Limb (tissue), 2 donors: ENCODE measurements around the gene SNRNP200.
"Not testable (repeated sequence)": the region's sequence is repeated elsewhere in the genome, so short reads cannot be mapped to it uniquely, and the experiment has no call there.

Experiments
- DNase-seq, 2 donors: peaks; one replicate each; pipeline ENCODE4 v3.0.0-alpha.2; 2016; ENCODE audit errors: extremely low spot score in 2 of 2

Gene SNRNP200

GRCh38 chr2:96325041-96325883 lies 19.9 kb upstream of the SNRNP200 start, which contains the start of gene ITPRIPL1:
Gene ITPRIPL1, plus strand, starts transcription at chr2:96325317. Its CDS starts 523 bp downstream, at chr2:96325840.
- peak in 1 of 2 donors; percentile 67 for DNase-seq

- DNase-seq: no peak
These were observed 19.3 kb upstream of the SNRNP200 start for GRCh38 chr2:96324721-96325040.

GRCh38 chr2:96323849-96324248 lies 18.5 kb upstream of the SNRNP200 start:
- DNase-seq: no peak

DNA sequence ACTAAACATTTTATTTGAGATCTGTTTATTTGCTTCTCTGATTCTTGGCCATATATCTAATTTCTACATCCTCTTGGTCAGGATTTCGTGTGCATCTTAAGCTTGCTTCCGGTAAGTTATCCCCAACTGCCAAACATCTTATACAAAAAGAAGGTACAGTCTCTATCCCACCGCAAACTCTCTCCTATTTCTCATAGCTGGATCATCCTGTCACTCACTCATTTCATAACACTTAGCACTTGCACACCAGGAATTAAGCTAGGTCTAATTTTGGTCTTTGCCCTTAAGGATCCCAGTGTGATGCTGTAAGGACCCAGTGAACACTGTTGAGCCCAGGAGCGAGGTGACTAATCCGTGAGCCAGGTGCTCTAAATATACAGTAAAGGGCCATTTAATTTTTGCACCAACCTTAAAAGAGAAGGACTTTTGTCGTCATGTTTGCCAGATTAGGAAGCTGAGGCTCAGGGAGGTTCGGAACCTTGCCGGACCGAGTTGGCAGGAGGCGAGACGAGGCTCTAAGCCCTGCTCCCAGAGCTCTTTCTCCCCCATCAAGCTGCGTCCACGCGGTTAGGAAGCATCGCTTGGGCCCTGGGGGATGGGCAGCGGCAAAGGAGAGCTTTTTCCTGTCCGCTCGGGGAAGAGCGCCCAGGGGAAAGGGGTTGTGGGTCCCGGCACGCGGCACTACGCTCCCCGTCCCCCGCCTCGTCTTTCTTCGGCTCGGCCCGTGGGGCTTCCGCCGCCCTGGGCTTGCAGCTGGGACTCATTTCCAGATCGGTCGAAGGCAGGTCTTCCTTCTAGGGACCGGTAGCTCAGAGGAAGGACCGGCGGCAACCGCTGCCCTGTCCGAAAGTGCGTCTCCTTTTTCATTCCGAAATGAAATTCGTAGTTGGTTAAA lies 15.6 kb upstream of the SNRNP200 start:
- peak in 1 of 2 donors; percentile 52 for DNase-seq

GRCh38 chr2:96320326-96320725 lies 15.0 kb upstream of the SNRNP200 start:
- no peak for DNase-seq

DNA sequence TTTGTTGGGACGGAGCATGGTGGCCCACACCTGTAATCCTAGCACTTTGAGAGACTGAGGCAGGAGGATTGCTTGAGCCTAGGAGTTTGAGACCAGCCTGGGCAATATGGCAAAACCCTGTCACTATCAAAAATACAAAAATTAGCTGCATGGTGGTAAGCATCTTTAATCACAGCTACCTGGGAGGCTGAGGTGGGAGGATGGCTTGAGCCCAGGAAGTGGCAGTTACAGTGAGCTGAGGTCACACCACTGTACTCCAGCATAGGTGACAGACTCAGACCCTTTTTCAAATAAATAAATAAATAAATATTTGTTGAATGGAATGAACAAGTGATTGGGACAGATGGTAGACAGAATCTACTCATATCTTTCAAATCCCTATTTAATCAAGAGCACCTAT lies 14.1 kb upstream of the SNRNP200 start:
- no peak for DNase-seq

- no peak for DNase-seq
These were observed 13.4 kb upstream of the SNRNP200 start for GRCh38 chr2:96318723-96319122.

- no peak for DNase-seq
These were observed 12.2 kb upstream of the SNRNP200 start for GRCh38 chr2:96317584-96317997.

- DNase-seq: no peak
These were observed 11.7 kb upstream of the SNRNP200 start for GRCh38 chr2:96316999-96317398.

GRCh38 chr2:96315400-96316071 lies 10.2 kb upstream of the SNRNP200 start:
- no peak for DNase-seq

- no peak for DNase-seq
These were observed 9.7 kb upstream of the SNRNP200 start for GRCh38 chr2:96315005-96315399.

DNA sequence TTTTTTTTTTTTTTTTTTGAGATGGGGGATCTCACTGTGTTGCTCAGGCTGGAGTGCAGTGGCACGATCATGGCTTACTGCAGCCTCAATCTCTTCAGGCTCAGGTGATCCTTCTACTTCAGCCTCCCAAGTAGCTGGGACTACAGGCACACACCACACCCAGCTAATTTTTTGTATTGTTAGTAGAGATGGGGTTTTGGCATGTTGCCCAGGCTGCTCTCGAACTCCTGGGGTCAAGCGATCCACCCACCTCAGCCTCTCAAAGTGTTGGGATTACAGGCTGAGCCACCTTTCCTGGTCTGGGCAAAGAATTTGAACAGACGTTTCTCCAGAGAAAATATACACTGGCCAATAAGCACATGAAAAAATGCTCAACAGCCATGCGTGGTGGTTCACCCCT lies 2.9 kb upstream of the SNRNP200 start:
- DNase-seq: no peak

DNA sequence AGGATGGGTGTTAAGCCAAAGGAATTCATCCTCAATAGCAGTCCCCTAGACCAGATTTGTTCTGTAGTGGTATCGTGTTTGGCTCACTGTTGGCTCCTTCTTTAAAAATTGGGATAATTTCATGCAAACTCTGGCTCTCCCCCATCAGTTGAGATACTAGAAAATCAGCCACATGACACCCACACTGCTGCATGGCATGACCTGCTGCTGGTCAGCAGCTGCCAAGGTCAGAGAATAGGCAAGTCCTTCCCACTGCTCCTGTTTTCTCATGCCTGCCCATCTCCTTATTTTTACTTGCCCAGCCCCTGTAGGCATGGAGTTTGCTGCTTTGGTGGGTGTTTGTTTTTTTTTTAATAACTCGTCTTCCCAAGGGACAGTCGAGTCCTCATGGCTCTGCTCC lies 1.0 kb upstream of the SNRNP200 start:
- DNase-seq: no peak

- no peak for DNase-seq
These were observed 598 bp upstream of the SNRNP200 start for GRCh38 chr2:96305979-96306308.

- DNase-seq: no peak
These were observed 740 bp downstream of the SNRNP200 start for GRCh38 chr2:96304606-96305005.

GRCh38 chr2:96301865-96302264 lies 3.5 kb downstream of the SNRNP200 start:
- DNase-seq: no peak

DNA sequence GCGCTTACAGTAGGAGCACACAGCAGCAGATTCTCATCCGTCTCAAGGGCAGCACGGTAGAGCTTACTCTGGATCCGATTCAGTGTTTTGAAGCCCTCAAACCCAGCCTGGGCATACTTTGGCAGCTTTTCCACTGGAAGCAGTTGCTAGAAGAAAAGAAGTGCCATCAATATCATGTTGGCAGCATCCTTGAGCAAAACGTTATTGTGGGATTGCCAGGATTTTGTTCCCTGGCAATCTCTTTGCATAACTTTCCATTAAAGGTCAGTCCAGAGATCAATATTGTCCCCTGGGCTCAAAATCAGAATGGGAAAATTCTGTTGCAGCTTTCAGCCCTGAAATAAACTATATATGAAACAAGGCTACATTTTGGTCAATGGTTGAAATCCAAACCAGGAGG lies 8.4 kb downstream of the SNRNP200 start:
- no peak for DNase-seq

GRCh38 chr2:96294271-96294670 lies 11.1 kb downstream of the SNRNP200 start:
- not testable (repeated sequence) for DNase-seq

DNA sequence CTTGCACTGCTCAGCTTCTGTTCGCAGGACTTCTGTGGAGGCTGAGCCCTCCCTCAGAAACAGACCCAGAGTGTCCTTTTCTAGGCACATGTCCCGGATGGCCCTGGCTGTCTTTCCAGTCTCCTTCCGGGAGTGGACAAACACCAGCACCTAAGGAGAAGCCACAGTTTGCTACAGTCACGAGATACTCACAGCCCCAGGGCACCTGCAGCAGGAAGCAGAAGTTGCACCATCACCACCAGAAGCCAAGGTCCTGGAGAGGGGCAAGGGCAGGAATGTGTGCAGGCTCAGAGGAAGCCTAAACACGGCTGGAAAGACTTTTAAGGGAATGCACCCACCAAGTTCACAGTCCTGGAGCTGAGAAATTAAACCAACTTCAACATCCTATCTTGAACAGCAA lies 13.6 kb downstream of the SNRNP200 start:
- DNase-seq: no peak

GRCh38 chr2:96287273-96287856 lies 18.0 kb downstream of the SNRNP200 start:
- DNase-seq: no peak

- DNase-seq: no peak
These were observed 28.4 kb downstream of the SNRNP200 start for GRCh38 chr2:96276787-96277499.
